Caco-2 (cell line): Measurements from ENCODE around the gene NLGN4X. TPM values are rescaled to one million over a fixed set of nuclear protein-coding genes. Genes with fewer than 3 reads are reported as not detected.

ENCODE experiments used
- BruUV-seq: library from RNA; stranded (reverse); fragments of 400-500 nt; replicated peaks from 2 replicates; lab custom pipeline; 2021; lab: Mats Ljungman, UMichigan
- CTCF ChIA-PET: fragments of 300-600 bp; sonication (Branson Sonifier 250); formaldehyde crosslinking; loops from one replicate; lab custom pipeline; 2022; ENCODE audit warnings: antibody characterized with exemption; lab: Charles Lee
- POLR2A ChIA-PET: fragments of 300-600 bp; sonication (Branson Sonifier 250); formaldehyde crosslinking; loops from one replicate; lab custom pipeline; 2022; ENCODE audit warnings: antibody characterized with exemption; lab: Charles Lee
- DNase-seq, 2 experiments: peaks; one replicate each; pipeline versions ENCODE4 v3.0.0 to v3.0.0-alpha.2; 2020 to 2022
- H3K27me3 ChIP-seq: replicated peaks from 2 replicates; pipeline ENCODE4 v1.6.0; 2011; ENCODE audit warnings: low read length; ENCODE audit not compliant: control insufficient read depth, insufficient read depth
- H3K36me3 ChIP-seq: 2 replicates; pipeline ENCODE4 v1.5.1; 2011; ENCODE audit warnings: low read length; ENCODE audit not compliant: control insufficient read depth, insufficient read depth
- H3K4me1 ChIP-seq: fragments of 250-450 bp; sonication (Bioruptor Pico); 2 replicates; pipeline ENCODE4 v1.5.1; 2020; ENCODE audit warnings: mild to moderate bottlenecking
- H3K4me3 ChIP-seq: 2 replicates; pipeline ENCODE4 v1.5.1; 2011; ENCODE audit warnings: low read depth, mild to moderate bottlenecking, control low read depth, low read length
- H3K9me3 ChIP-seq: fragments of 250-450 bp; sonication (Bioruptor Pico); 2 replicates; pipeline ENCODE4 v1.5.1; 2020; ENCODE audit warnings: mild to moderate bottlenecking, moderate library complexity
- H3K27ac Mint-ChIP-seq: one replicate; pipeline ENCODE4 v1.8.0; 2022; ENCODE audit warnings: mixed read lengths; ENCODE audit not compliant: unreplicated experiment
- H3K27me3 Mint-ChIP-seq: one replicate; pipeline ENCODE4 v1.8.0; 2022; ENCODE audit warnings: mixed read lengths; ENCODE audit not compliant: insufficient read depth, unreplicated experiment
- H3K36me3 Mint-ChIP-seq: one replicate; pipeline ENCODE4 v1.8.0; 2022; ENCODE audit warnings: mild to moderate bottlenecking, mixed read lengths; ENCODE audit not compliant: insufficient read depth, unreplicated experiment
- H3K4me1 Mint-ChIP-seq: one replicate; pipeline ENCODE4 v1.8.0; 2022; ENCODE audit warnings: low read depth, mixed read lengths; ENCODE audit not compliant: unreplicated experiment
- H3K4me3 Mint-ChIP-seq: one replicate; pipeline ENCODE4 v1.8.0; 2022; ENCODE audit warnings: mild to moderate bottlenecking, moderate library complexity, mixed read lengths; ENCODE audit not compliant: unreplicated experiment
- H3K9me3 Mint-ChIP-seq: one replicate; pipeline ENCODE4 v1.8.0; 2022; ENCODE audit warnings: mixed read lengths; ENCODE audit not compliant: unreplicated experiment
- intact Hi-C: fragments of 100-400 bp; cut with micrococcal nuclease; formaldehyde crosslinking; loops from one replicate; pipeline ENCODE4 v1.10.0; 2022; ENCODE audit not compliant: unreplicated experiment
- total RNA-seq: library from RNA; stranded (reverse); gene quantifications from 2 replicates; pipeline ENCODE4 v1.2.3, GENCODE V29; 2022
- TF ChIP-seq, protein P1 (sequence below), 2 experiments: fragments of 200-600 bp in 1 of 2; IDR thresholded peaks; 1 replicate in 1 of 2; 2 replicates in 1 of 2; pipeline versions ENCODE4 v1.5.1 to v1.8.0; 2011 to 2022; ENCODE audit warnings: antibody characterized with exemption in 1 of 2, control low read depth in 1 of 2, inconsistent platforms in 1 of 2, low read depth in 1 of 2, low read length in 1 of 2, mild to moderate bottlenecking in 1 of 2, moderate library complexity in 1 of 2; ENCODE audit not compliant: insufficient read depth in 1 of 2, severe bottlenecking in 1 of 2, unreplicated experiment in 1 of 2

NLGN4X gene
- total RNA-seq, 1 experiment from 2014 or later = not detected

DNA sequence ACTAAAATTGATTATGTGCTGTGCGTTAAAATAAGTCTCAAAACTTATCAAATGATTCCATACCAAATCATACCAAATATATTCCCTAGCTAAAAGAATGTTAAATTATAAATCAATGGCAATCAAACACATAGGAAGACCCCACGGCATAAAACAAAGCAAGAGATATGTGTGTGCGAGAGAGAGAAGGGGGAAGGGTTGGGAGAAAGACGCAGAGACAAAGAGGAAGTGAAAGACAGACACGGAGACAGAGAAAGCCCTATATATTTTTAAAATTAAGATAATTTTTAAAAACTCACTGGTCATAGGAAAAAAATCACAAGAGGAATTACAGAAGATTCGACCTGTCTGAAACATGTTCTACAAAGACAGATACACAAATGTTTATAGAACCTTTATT is 371.4 kb downstream of the NLGN4X start:
- no peak for DNase-seq
- Histone ChIP-seq H3K9me3 (no peaks in the 10 kb centered on the region), H3K27me3 (no peaks in the 10 kb centered on the region), H3K4me1 (no peaks in the 10 kb centered on the region), H3K36me3 (no peaks in the 10 kb centered on the region), H3K4me3 (no peak overlapping the region)
- no peaks in the 10 kb centered on the region for H3K9me3 Mint-ChIP-seq
- no peaks in the 10 kb centered on the region for H3K4me1 Mint-ChIP-seq
- H3K27me3 Mint-ChIP-seq = no peaks in the 10 kb centered on the region
- H3K4me3 Mint-ChIP-seq = no peak overlapping the region
- TF ChIP-seq, protein P1, sequence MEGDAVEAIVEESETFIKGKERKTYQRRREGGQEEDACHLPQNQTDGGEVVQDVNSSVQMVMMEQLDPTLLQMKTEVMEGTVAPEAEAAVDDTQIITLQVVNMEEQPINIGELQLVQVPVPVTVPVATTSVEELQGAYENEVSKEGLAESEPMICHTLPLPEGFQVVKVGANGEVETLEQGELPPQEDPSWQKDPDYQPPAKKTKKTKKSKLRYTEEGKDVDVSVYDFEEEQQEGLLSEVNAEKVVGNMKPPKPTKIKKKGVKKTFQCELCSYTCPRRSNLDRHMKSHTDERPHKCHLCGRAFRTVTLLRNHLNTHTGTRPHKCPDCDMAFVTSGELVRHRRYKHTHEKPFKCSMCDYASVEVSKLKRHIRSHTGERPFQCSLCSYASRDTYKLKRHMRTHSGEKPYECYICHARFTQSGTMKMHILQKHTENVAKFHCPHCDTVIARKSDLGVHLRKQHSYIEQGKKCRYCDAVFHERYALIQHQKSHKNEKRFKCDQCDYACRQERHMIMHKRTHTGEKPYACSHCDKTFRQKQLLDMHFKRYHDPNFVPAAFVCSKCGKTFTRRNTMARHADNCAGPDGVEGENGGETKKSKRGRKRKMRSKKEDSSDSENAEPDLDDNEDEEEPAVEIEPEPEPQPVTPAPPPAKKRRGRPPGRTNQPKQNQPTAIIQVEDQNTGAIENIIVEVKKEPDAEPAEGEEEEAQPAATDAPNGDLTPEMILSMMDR (IDR thresholded peaks at IDR 0.05; ENCODE audit: insufficient read depth in 1 of 2, low read depth in 1 of 2, low read length in 1 of 2, severe bottlenecking in 1 of 2, unreplicated experiment in 1 of 2) = no peak
- ChIA-PET CTCF (no interaction called here), POLR2A (no interaction called here)
- intact Hi-C loops = no loop called here
- no peak overlapping the region for H3K27ac Mint-ChIP-seq
- H3K36me3 Mint-ChIP-seq = no peaks in the 10 kb centered on the region
- BruUV-seq = no TSS peak

DNA sequence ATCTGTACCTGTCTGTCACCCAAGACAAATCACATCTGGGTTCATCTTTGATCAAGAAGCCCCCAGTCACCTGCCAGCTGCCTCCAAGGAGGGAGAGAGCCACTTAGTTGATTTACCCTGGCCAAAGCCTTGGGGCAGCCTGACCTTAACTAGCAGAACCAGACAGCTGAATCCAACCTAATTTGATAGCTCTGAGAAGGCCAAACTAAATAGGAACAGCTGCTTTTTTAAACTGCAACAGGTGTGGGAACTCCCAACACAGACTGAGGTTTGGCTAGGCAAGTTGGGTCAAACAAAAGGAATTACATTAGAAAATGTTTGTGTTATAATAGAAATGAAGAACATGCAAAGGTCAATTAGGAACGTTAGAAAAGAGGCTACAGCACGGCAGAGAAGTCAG is 375.7 kb downstream of the NLGN4X start:
- no peaks in the 10 kb centered on the region for H3K4me1 ChIP-seq
- Mint-ChIP-seq H3K27me3 (peaks cover 2% of the 10 kb centered on the region), H3K4me1 (no peaks in the 10 kb centered on the region), H3K9me3 (no peaks in the 10 kb centered on the region), H3K27ac (no peak overlapping the region), H3K4me3 (no peak overlapping the region), H3K36me3 (no peaks in the 10 kb centered on the region)
- ChIA-PET CTCF (no interaction called here), POLR2A (no interaction called here)
- intact Hi-C loops = no loop called here
- no peaks in the 10 kb centered on the region for H3K9me3 ChIP-seq
- H3K4me3 ChIP-seq = no peak overlapping the region
- DNase-seq = no peak
- BruUV-seq = no TSS peak
- H3K36me3 ChIP-seq = no peaks in the 10 kb centered on the region
- no peaks in the 10 kb centered on the region for H3K27me3 ChIP-seq
- TF ChIP-seq, protein P1 (IDR thresholded peaks at IDR 0.05; ENCODE audit: insufficient read depth in 1 of 2, low read depth in 1 of 2, low read length in 1 of 2, severe bottlenecking in 1 of 2, unreplicated experiment in 1 of 2) = no peak

GRCh38 chrX:5842601-5843000 is 386.1 kb downstream of the NLGN4X start:
- CTCF ChIA-PET = no interaction called here
- DNase-seq = no peak
- intact Hi-C loops = no loop called here
- H3K27me3 ChIP-seq = no peaks in the 10 kb centered on the region
- Mint-ChIP-seq H3K9me3 (no peaks in the 10 kb centered on the region), H3K4me1 (no peaks in the 10 kb centered on the region), H3K36me3 (no peaks in the 10 kb centered on the region), H3K4me3 (no peak overlapping the region), H3K27ac (no peak overlapping the region), H3K27me3 (peaks cover 5% of the 10 kb centered on the region)
- no peaks in the 10 kb centered on the region for H3K36me3 ChIP-seq
- POLR2A ChIA-PET = no interaction called here
- H3K9me3 ChIP-seq = no peaks in the 10 kb centered on the region
- no peaks in the 10 kb centered on the region for H3K4me1 ChIP-seq
- BruUV-seq = no TSS peak
- TF ChIP-seq, protein P1 (IDR thresholded peaks at IDR 0.05; ENCODE audit: insufficient read depth in 1 of 2, low read depth in 1 of 2, low read length in 1 of 2, severe bottlenecking in 1 of 2, unreplicated experiment in 1 of 2) = no peak
- H3K4me3 ChIP-seq = no peak overlapping the region
